Ascending aorta (tissue), 2 donors: ENCODE data around the gene SLC29A2. TPM values are rescaled to one million over a fixed set of nuclear protein-coding genes. Genes with fewer than 3 reads are reported as not detected.

Experiments used
- DNase-seq, 2 donors: peaks; one replicate each; pipeline ENCODE4 v3.0.0-alpha.2; 2019; ENCODE audit warnings: low spot score in 2 of 2
- H3K27ac ChIP-seq, 2 donors: fragments of 200-600 bp; sonication (generic); one replicate each; pipeline ENCODE4 v1.5.1; 2016 to 2017; ENCODE audit warnings: mild to moderate bottlenecking in 1 of 2
- H3K27me3 ChIP-seq: fragments of 200-600 bp; sonication (generic); one replicate; pipeline ENCODE4 v1.5.1; 2017
- H3K36me3 ChIP-seq, 2 donors: fragments of 200-600 bp; sonication (generic); one replicate each; pipeline ENCODE4 v1.5.1; 2016
- H3K4me1 ChIP-seq, 2 donors: fragments of 200-600 bp; sonication (generic); one replicate each; pipeline ENCODE4 v1.5.1; 2016 to 2017; ENCODE audit warnings: mild to moderate bottlenecking in 1 of 2
- H3K4me3 ChIP-seq, 2 donors: fragments of 200-600 bp; sonication (generic); one replicate each; pipeline ENCODE4 v1.5.1; 2016 to 2017; ENCODE audit warnings: mild to moderate bottlenecking in 1 of 2
- H3K9me3 ChIP-seq, 2 donors: fragments of 200-600 bp; sonication (generic); one replicate each; pipeline ENCODE4 v1.5.1; 2016
- CTCF ChIP-seq, 3 experiments: fragments of 200-600 bp in 2 of 3; fragments of 450-650 bp in 1 of 3; sonication (generic) in 2 of 3; IDR thresholded peaks; one replicate each; pipeline ENCODE4 v1.5.1; 2016 to 2019; ENCODE audit warnings: antibody characterized with exemption in 3 of 3, mild to moderate bottlenecking in 1 of 3, moderate library complexity in 1 of 3
- intact Hi-C: fragments of 100-400 bp; cut with DNase I; formaldehyde crosslinking; loops from one replicate; pipeline ENCODE4 v1.15.1; 2023
- total RNA-seq: library from RNA; depleted of rRNA; stranded (reverse); fragments of >200 nt; gene quantifications from one replicate; pipeline ENCODE4 v1.1.0, GENCODE V29; 2016

Gene SLC29A2
- total RNA-seq, 1 donor from 2014 or later = not detected

- DNase-seq = no peak
- Histone ChIP-seq H3K9me3 (no peaks in the 10 kb centered on the region), H3K27me3 (no peaks in the 10 kb centered on the region), H3K4me3 (no peak overlapping the region), H3K4me1 (peaks cover 13 to 23% of the 10 kb centered on the region in 2 donors), H3K36me3 (peaks cover 45 to 48% of the 10 kb centered on the region in 2 donors), H3K27ac (peak overlapping the region; percentile 42 to 73)
- intact Hi-C loops = no loop called here
- no peak for TF ChIP-seq CTCF (IDR thresholded peaks at IDR 0.05)
Measured at GRCh38 chr11:66337103-66337899, 34.3 kb downstream of the SLC29A2 start.

GRCh38 chr11:66336234-66337102 lies 35.1 kb downstream of the SLC29A2 start, which contains the start of gene RIN1:
Gene RIN1 (minus strand): TSS chr11:66336434. CDS start chr11:66336402, 32 bp downstream.
- Histone ChIP-seq H3K4me3 (peak within 1 kb of the TSS; percentile 72 to 78), H3K27ac (peak within 1 kb of the TSS; percentile 73 to 75), H3K4me1 (peaks cover 13 to 23% of the 10 kb centered on the region in 2 donors), H3K36me3 (peaks cover 40 to 44% of the 10 kb centered on the region in 2 donors), H3K9me3 (no peaks in the 10 kb centered on the region), H3K27me3 (no peaks in the 10 kb centered on the region)
- intact Hi-C loops = no loop called here
- peak in 1 of 2 donors; percentile 84 for DNase-seq
- peak; percentile 9 to 33 (median 12) for TF ChIP-seq CTCF (IDR thresholded peaks at IDR 0.05)

GRCh38 chr11:66335531-66336233 lies 35.9 kb downstream of the SLC29A2 start:
- Histone ChIP-seq H3K27ac (peak overlapping the region; percentile 73 to 75), H3K4me1 (peaks cover 13 to 23% of the 10 kb centered on the region in 2 donors), H3K9me3 (no peaks in the 10 kb centered on the region), H3K36me3 (peaks cover 32 to 36% of the 10 kb centered on the region in 2 donors), H3K4me3 (peak overlapping the region; percentile 72 to 78), H3K27me3 (no peaks in the 10 kb centered on the region)
- intact Hi-C loops = no loop called here
- no peak for DNase-seq
- no peak for TF ChIP-seq CTCF (IDR thresholded peaks at IDR 0.05)

GRCh38 chr11:66334605-66335442 lies 36.7 kb downstream of the SLC29A2 start:
- TF ChIP-seq CTCF (IDR thresholded peaks at IDR 0.05) = no peak
- Histone ChIP-seq H3K27me3 (no peaks in the 10 kb centered on the region), H3K4me3 (peak overlapping the region; percentile 72 to 78), H3K27ac (no peak overlapping the region), H3K9me3 (no peaks in the 10 kb centered on the region), H3K4me1 (peaks cover 13 to 23% of the 10 kb centered on the region in 2 donors), H3K36me3 (peaks cover 23 to 28% of the 10 kb centered on the region in 2 donors)
- intact Hi-C loops = no loop called here
- no peak for DNase-seq
